Activated CD4-positive, alpha-beta T cell treated with anti-CD3 and anti-CD28 coated beads, Interleukin-2, amount 50 U/mL, for 48 hours (primary cell): Measurements from ENCODE around the gene KLF18.
"Not testable (repeated sequence)": the region's sequence is repeated elsewhere in the genome, so short reads cannot be mapped to it uniquely, and the experiment has no call there.

Source experiments
- DNase-seq, 2 experiments: peaks; one replicate each; pipeline ENCODE4 v3.0.0-alpha.2; 2020

The KLF18 gene

GRCh38 chr1:44119525-44119924 is 21.9 kb downstream of the KLF18 start:
- no peak for DNase-seq

GRCh38 chr1:44118682-44119081 is 22.7 kb downstream of the KLF18 start, which contains the start of gene KLF17:
Gene KLF17, plus strand, starts transcription at chr1:44118821. Its CDS starts 87 bp downstream, at chr1:44118908.
- DNase-seq, result no peak

GRCh38 chr1:44117272-44117671 is 24.2 kb downstream of the KLF18 start:
- not testable (repeated sequence) for DNase-seq

DNA sequence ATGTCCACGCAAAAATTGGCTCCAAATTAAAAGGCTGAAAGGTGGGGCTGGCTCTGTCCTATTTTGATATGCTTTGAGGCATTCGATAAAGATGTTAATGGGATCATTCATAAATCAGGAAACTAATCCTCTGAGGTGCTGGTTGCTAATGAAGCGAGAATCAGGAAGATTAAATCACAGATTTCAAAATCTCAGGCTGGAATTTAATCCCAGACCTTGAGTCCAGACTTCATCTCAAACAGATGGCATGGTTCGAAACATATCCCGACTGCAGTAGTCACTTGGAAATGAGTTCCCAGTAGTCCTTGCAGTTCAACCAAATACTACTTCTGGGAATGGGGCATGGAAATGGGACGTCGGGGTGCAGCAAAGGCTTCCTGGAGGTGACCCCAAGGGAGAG is 27.3 kb downstream of the KLF18 start:
- DNase-seq, result no peak

DNA sequence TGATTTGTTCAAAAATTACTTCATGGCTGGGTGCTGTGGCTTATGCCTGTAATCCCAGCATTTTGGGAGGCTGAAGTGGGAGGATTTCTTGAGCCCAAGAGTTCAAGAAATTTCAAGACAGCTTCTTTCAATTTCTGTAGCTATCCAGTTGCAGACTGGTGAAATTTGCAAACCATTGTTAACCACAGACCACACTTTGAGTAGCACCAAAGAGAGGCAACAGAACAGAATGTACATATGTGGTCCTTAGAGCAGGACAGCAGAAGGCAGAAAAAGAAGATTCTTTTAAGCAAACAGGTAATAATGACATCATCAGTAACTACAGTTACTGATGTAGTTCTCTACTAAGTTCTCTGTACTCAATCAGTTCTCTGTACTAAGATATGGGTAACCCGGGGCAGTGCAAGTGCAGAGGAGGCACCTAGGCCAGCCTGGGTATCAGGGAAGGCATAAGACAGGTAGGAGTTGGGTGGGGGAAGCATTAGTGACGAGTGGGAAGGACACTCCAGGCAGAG is 28.3 kb downstream of the KLF18 start:
- no peak for DNase-seq

- DNase-seq, result no peak
These were observed 28.9 kb downstream of the KLF18 start for GRCh38 chr1:44112486-44112885.

GRCh38 chr1:44111861-44112260 is 29.6 kb downstream of the KLF18 start:
- no peak for DNase-seq

- no peak for DNase-seq
These were observed 30.5 kb downstream of the KLF18 start for GRCh38 chr1:44110916-44111315.

GRCh38 chr1:44108971-44109370 is 32.5 kb downstream of the KLF18 start:
- DNase-seq, result no peak

GRCh38 chr1:44108241-44108640 is 33.2 kb downstream of the KLF18 start:
- no peak for DNase-seq

DNA sequence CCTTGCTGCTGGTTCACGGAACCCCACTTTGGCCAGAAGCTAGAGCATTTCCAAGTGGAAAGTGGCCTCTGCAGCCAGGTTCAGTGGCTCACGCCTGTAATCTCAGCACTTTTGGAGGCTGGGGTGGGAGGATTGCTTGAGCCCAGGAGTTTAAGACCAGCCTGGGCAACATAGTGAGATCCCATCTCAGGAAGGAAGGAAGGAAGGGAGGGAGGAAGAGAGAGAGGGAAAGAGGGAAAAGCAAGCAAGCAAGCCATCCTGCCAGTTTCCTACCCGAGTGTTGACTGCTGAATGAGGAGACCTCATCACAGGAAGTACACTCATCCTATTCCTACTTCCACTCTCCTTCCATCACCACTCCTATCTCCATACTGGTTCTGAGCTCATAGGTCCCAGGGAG is 35.6 kb downstream of the KLF18 start:
- DNase-seq, result no peak

- DNase-seq, result no peak
These were observed 37.9 kb downstream of the KLF18 start for GRCh38 chr1:44103270-44104131.

DNA sequence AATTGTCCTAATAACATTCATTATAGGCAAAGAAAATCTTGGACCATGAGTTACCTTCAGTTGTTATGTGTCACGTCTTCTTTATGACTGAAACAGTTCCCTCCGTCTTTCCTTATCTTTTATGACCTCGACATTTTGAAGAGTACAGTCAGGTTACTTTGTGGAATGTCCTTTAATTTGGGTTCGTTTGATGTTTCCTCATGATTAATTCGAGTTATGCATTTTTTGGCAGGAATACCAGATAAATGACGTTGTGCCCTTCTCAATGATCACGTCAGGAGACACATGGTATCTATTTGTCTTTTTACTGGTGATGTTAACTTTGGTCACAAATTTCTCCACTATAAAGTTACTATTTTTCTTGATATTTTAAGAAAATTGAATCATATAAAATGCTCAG is 40.1 kb downstream of the KLF18 start:
- no peak for DNase-seq

DNA sequence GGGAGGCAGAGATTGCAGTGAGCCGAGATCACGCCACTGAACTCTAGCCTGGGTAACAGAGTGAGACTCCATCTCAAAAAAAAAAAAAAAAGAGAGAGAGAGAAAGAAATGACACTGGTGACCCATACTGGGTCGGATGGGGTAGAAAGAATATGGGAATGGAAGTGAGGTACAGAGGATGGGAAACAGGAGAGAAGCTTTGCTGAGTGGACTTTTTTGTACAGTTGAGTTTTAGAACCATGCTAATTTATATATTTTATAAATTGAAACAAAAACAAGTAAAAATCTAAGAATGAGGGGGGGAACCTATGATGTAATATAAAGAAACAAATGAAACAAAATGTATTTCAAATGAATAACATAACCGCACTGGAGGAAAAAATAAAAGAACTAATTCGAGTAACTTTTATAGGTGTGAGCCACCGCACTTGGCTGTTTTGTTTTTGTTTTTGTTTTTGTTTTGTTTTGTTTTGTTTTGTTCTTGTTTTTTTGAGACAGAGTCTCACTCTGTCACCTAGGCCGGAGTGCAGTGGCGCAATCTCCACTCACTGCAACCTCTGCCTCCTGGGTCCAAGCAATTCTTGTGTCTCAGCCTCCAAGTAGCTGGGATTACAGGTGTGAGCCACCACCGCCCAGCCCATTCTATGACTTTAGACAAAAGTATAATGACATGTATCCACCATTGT is 41.1 kb downstream of the KLF18 start:
- no peak for DNase-seq

GRCh38 chr1:44094047-44094446 is 47.4 kb downstream of the KLF18 start:
- no peak for DNase-seq

- no peak for DNase-seq
These were observed 50.8 kb downstream of the KLF18 start for GRCh38 chr1:44090429-44091252.

DNA sequence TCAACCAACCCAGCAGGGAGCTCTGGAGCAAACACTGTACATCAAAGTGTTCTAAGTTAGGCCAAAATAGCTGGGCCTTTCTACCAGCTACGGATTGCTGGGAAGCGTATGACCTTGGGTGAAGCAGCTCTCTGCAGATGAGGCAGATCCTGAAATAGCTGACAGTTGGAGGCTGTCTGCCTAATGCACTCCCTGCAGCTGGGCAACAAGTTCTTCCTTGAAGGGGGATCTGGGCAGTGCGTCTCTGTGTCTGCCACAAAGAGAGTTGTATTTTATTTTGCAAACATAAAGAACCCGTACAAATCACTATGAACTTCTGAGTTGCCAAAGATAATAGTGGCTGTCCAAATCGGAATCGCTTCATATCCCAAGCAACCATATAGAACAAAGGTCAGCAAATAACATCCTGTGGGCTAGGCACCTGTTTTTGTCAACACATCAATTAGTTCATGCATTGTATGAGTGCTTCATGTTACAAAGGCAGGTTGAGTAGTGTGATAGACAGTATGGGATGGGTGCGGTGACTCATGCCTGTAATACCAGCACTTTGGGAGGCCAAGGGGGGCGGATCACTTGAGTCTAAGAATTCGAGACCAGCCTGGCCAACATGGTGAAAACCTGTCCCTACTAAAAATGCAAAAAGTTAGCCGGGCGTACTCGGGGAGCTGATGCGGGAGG is 51.9 kb downstream of the KLF18 start:
- DNase-seq, result no peak
